HEK293 (cell line): Measurements from ENCODE around the gene ADM2.

Experiments
- CTCF ChIA-PET: fragments of 350-600 bp; formaldehyde crosslinking; extraction: SDS; loops from one replicate; lab custom pipeline; 2021; ENCODE audit warnings: antibody characterized with exemption; lab: Yijun Ruan, JAX
- POLR2A ChIA-PET: fragments of 300-600 bp; formaldehyde crosslinking; extraction: SDS; loops from one replicate; lab custom pipeline; 2020; ENCODE audit warnings: antibody characterized with exemption, inconsistent platforms; lab: Yijun Ruan, JAX
- H3K27ac ChIP-seq: fragments of 200-500 bp; sonication (Bioruptor generic); 2 replicates; pipeline ENCODE4 v1.5.1; 2014; ENCODE audit warnings: low read depth, low read length, control low read depth, inconsistent platforms; ENCODE audit errors: extremely low read depth
- H3K36me3 ChIP-seq, 2 experiments: fragments of 200-500 bp in 1 of 2; sonication (Bioruptor generic) in 1 of 2; 1 replicate in 1 of 2; 2 replicates in 1 of 2; pipeline ENCODE4 v1.5.1; 2014 to 2017; ENCODE audit warnings: inconsistent platforms in 2 of 2, low read length in 2 of 2; ENCODE audit not compliant: control insufficient read depth in 2 of 2, insufficient read depth in 1 of 2
- H3K4me1 ChIP-seq: fragments of 200-500 bp; sonication (Bioruptor generic); 2 replicates; pipeline ENCODE4 v1.5.1; 2014; ENCODE audit warnings: mild to moderate bottlenecking, low read length, inconsistent platforms; ENCODE audit not compliant: control insufficient read depth, insufficient read depth
- H3K4me3 ChIP-seq: 2 replicates; pipeline ENCODE4 v1.5.1; 2011; ENCODE audit warnings: low read depth, mild to moderate bottlenecking, control low read depth, low read length, moderate library complexity
- H3K9me3 ChIP-seq: fragments of 200-500 bp; sonication (Bioruptor generic); 2 replicates; pipeline ENCODE4 v1.5.1; 2014; ENCODE audit warnings: low read depth, low read length, inconsistent platforms; ENCODE audit not compliant: control insufficient read depth, insufficient read depth
- EGR2 ChIP-seq: fragments of 450-650 bp; formaldehyde crosslinking; IDR thresholded peaks from 2 replicates; pipeline ENCODE4 v1.5.1; 2016; ENCODE audit warnings: low read depth, missing biosample characterization, missing genetic modification characterization
- GLIS1 ChIP-seq: fragments of 450-650 bp; formaldehyde crosslinking; IDR thresholded peaks from 2 replicates; pipeline ENCODE4 v1.5.1; 2016; ENCODE audit warnings: missing biosample characterization, missing genetic modification characterization
- GLIS2 ChIP-seq: fragments of 450-650 bp; formaldehyde crosslinking; IDR thresholded peaks from 2 replicates; pipeline ENCODE4 v1.5.1; 2016; ENCODE audit warnings: missing biosample characterization, missing genetic modification characterization
- INSM2 ChIP-seq: fragments of 450-650 bp; formaldehyde crosslinking; IDR thresholded peaks from 2 replicates; pipeline ENCODE4 v1.5.1; 2016; ENCODE audit warnings: missing biosample characterization, missing genetic modification characterization
- KLF7 ChIP-seq: fragments of 450-650 bp; formaldehyde crosslinking; IDR thresholded peaks from 2 replicates; pipeline ENCODE4 v1.5.1; 2016; ENCODE audit warnings: missing biosample characterization, missing genetic modification characterization, borderline replicate concordance
- KLF8 ChIP-seq: fragments of 450-650 bp; formaldehyde crosslinking; IDR thresholded peaks from 2 replicates; pipeline ENCODE4 v1.5.1; 2016; ENCODE audit warnings: missing biosample characterization, missing genetic modification characterization
- OSR2 ChIP-seq: fragments of 450-650 bp; formaldehyde crosslinking; IDR thresholded peaks from 2 replicates; pipeline ENCODE4 v1.5.1; 2016; ENCODE audit warnings: missing biosample characterization, missing genetic modification characterization
- PRDM4 ChIP-seq: fragments of 450-650 bp; formaldehyde crosslinking; IDR thresholded peaks from 2 replicates; pipeline ENCODE4 v1.5.1; 2017; ENCODE audit warnings: missing biosample characterization, missing genetic modification characterization
- YY2 ChIP-seq: fragments of 450-650 bp; formaldehyde crosslinking; IDR thresholded peaks from 2 replicates; pipeline ENCODE4 v1.5.1; 2016; ENCODE audit warnings: missing biosample characterization, missing genetic modification characterization
- ZBTB21 ChIP-seq: fragments of 450-650 bp; formaldehyde crosslinking; IDR thresholded peaks from 2 replicates; pipeline ENCODE4 v1.5.1; 2017; ENCODE audit warnings: missing biosample characterization, missing genetic modification characterization
- ZBTB48 ChIP-seq: fragments of 450-650 bp; formaldehyde crosslinking; IDR thresholded peaks from 2 replicates; pipeline ENCODE4 v1.5.1; 2016; ENCODE audit warnings: missing biosample characterization, missing genetic modification characterization
- ZBTB8A ChIP-seq: fragments of 450-650 bp; formaldehyde crosslinking; IDR thresholded peaks from 2 replicates; pipeline ENCODE4 v1.5.1; 2016; ENCODE audit warnings: missing biosample characterization, missing genetic modification characterization
- ZFHX2 ChIP-seq: fragments of 450-650 bp; formaldehyde crosslinking; conservative IDR thresholded peaks from 2 replicates; pipeline ENCODE4 v1.5.1; 2016; ENCODE audit warnings: missing biosample characterization, missing genetic modification characterization
- ZFP37 ChIP-seq: fragments of 450-650 bp; formaldehyde crosslinking; IDR thresholded peaks from 2 replicates; pipeline ENCODE4 v1.5.1; 2016; ENCODE audit warnings: missing biosample characterization, missing genetic modification characterization
- ZFP69B ChIP-seq: fragments of 450-650 bp; formaldehyde crosslinking; IDR thresholded peaks from 2 replicates; pipeline ENCODE4 v1.5.1; 2016; ENCODE audit warnings: missing biosample characterization, missing genetic modification characterization
- ZNF10 ChIP-seq: fragments of 450-650 bp; formaldehyde crosslinking; IDR thresholded peaks from 2 replicates; pipeline ENCODE4 v1.5.1; 2017; ENCODE audit warnings: missing biosample characterization, missing genetic modification characterization
- ZNF239 ChIP-seq: fragments of 450-650 bp; formaldehyde crosslinking; IDR thresholded peaks from 2 replicates; pipeline ENCODE4 v1.5.1; 2016; ENCODE audit warnings: missing biosample characterization, missing genetic modification characterization
- ZNF24 ChIP-seq: fragments of 450-650 bp; formaldehyde crosslinking; IDR thresholded peaks from 2 replicates; pipeline ENCODE4 v1.5.1; 2016; ENCODE audit warnings: missing biosample characterization, missing genetic modification characterization
- ZNF280C ChIP-seq: fragments of 450-650 bp; formaldehyde crosslinking; IDR thresholded peaks from 2 replicates; pipeline ENCODE4 v1.5.1; 2016; ENCODE audit warnings: missing biosample characterization, missing genetic modification characterization
- ZNF426 ChIP-seq: fragments of 450-650 bp; formaldehyde crosslinking; IDR thresholded peaks from 2 replicates; pipeline ENCODE4 v1.5.1; 2017; ENCODE audit warnings: missing biosample characterization, missing genetic modification characterization, mild to moderate bottlenecking, inconsistent platforms, moderate library complexity
- ZNF701 ChIP-seq: fragments of 450-650 bp; formaldehyde crosslinking; IDR thresholded peaks from 2 replicates; pipeline ENCODE4 v1.5.1; 2016; ENCODE audit warnings: missing biosample characterization, missing genetic modification characterization
- ZSCAN23 ChIP-seq: fragments of 450-650 bp; formaldehyde crosslinking; IDR thresholded peaks from 2 replicates; pipeline ENCODE4 v1.5.1; 2016; ENCODE audit warnings: missing biosample characterization, missing genetic modification characterization

ADM2 gene

GRCh38 chr22:50465066-50465930, 16.0 kb upstream of the ADM2 start:
- H3K27ac ChIP-seq, result no peak overlapping the region
- TF ChIP-seq ZNF701 (tag by site-specific recombination) (no peak), ZFHX2 (peak; percentile 57), ZFP37 (no peak), ZNF280C (tag by site-specific recombination) (no peak), ZBTB8A (no peak), ZNF426 (tag by site-specific recombination) (no peak), EGR2 (tag by site-specific recombination) (peak; percentile 53; the same call in 1 of the 2 replicates), ZBTB21 (tag by site-specific recombination) (no peak), ZNF24 (tag by site-specific recombination) (no peak), ZSCAN23 (tag by site-specific recombination) (no peak), ZFP69B (tag by site-specific recombination) (no peak), ZNF10 (tag by site-specific recombination) (no peak), GLIS1 (tag by site-specific recombination) (no peak), YY2 (tag by site-specific recombination) (no peak), ZBTB48 (no peak), OSR2 (tag by site-specific recombination) (peak; percentile 36; the same call in 1 of the 2 replicates), GLIS2 (tag by site-specific recombination) (0 out of 2 replicates have a peak, but pooled peaks have one; percentile 23)
- TF ChIP-seq, all 188 proteins: peak for 4
- no peaks in the 10 kb centered on the region for H3K9me3 ChIP-seq
- H3K36me3 ChIP-seq, result peaks cover 0 to 90% of the 10 kb centered on the region in 2 experiments; a peak in 2 of 3 replicates
- ChIA-PET CTCF (no interaction called here), POLR2A (interaction anchor here (0.5 to 1.5 kb wide), 2 partner anchors 42 to 1153 kb away, joined by 3 to 4 read pairs; partner anchors contain the start of gene LMF2)
- no peak overlapping the region for H3K4me3 ChIP-seq
- peaks cover 7% of the 10 kb centered on the region for H3K4me1 ChIP-seq

- ChIA-PET CTCF (interaction anchor here (1.2 to 1.4 kb wide), 2 partner anchors 31 to 96 kb away, joined by 3 read pairs; no protein-coding TSS in a partner anchor), POLR2A (interaction anchor here (0.8 to 1.9 kb wide), 2 partner anchors 15 to 58 kb away, joined by 3 to 4 read pairs; partner anchors contain the start of gene SCO2)
- Histone ChIP-seq H3K4me1 (peaks cover 16% of the 10 kb centered on the region), H3K36me3 (peaks cover 0 to 86% of the 10 kb centered on the region in 2 experiments; a peak in 2 of 3 replicates), H3K27ac (no peak overlapping the region), H3K4me3 (no peak overlapping the region), H3K9me3 (no peaks in the 10 kb centered on the region)
- TF ChIP-seq PRDM4 (tag by site-specific recombination), result no peak
- no peak for TF ChIP-seq INSM2
- no peak for TF ChIP-seq KLF7 (tag by site-specific recombination)
- TF ChIP-seq ZNF239 (tag by site-specific recombination), result no peak
- no peak for TF ChIP-seq KLF8 (tag by site-specific recombination)
Observed at GRCh38 chr22:50467341-50467740, 14.0 kb upstream of the ADM2 start.
